Fibroblast of lung (primary cell): ENCODE data around the gene NLRP4.

Experiments used
- EZH2 ChIP-seq: IDR thresholded peaks from 2 replicates; pipeline ENCODE4 v1.5.1; 2012; ENCODE audit warnings: low read length, control low read depth, mild to moderate bottlenecking; ENCODE audit errors: missing control alignments
- TF ChIP-seq, protein P1 (sequence below), 2 donors: IDR thresholded peaks in 1 of 2; conservative IDR thresholded peaks in 1 of 2; 1 replicate in 1 of 2; 2 replicates in 1 of 2; pipeline ENCODE4 v1.5.1; 2011 to 2012; ENCODE audit warnings: low read length in 2 of 2, control low read depth in 1 of 2, inconsistent platforms in 1 of 2, low read depth in 1 of 2, mild to moderate bottlenecking in 1 of 2

DNA sequence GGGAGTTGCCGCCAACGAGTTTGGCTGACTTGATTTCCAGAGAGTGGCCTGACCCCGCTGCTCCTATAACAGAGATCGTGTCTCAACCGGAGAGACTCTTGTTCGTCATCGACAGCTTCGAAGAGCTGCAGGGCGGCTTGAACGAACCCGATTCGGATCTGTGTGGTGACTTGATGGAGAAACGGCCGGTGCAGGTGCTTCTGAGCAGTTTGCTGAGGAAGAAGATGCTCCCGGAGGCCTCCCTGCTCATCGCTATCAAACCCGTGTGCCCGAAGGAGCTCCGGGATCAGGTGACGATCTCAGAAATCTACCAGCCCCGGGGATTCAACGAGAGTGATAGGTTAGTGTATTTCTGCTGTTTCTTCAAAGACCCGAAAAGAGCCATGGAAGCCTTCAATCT lies 21.6 kb downstream of the NLRP4 start:
- TF ChIP-seq, protein P1, sequence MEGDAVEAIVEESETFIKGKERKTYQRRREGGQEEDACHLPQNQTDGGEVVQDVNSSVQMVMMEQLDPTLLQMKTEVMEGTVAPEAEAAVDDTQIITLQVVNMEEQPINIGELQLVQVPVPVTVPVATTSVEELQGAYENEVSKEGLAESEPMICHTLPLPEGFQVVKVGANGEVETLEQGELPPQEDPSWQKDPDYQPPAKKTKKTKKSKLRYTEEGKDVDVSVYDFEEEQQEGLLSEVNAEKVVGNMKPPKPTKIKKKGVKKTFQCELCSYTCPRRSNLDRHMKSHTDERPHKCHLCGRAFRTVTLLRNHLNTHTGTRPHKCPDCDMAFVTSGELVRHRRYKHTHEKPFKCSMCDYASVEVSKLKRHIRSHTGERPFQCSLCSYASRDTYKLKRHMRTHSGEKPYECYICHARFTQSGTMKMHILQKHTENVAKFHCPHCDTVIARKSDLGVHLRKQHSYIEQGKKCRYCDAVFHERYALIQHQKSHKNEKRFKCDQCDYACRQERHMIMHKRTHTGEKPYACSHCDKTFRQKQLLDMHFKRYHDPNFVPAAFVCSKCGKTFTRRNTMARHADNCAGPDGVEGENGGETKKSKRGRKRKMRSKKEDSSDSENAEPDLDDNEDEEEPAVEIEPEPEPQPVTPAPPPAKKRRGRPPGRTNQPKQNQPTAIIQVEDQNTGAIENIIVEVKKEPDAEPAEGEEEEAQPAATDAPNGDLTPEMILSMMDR (conservative IDR thresholded peaks at IDR 0.05 in 1 of 2, IDR thresholded peaks at IDR 0.05 in 1 of 2; ENCODE audit: low read depth in 1 of 2, low read length in 2 of 2): no peak
- no peak for TF ChIP-seq EZH2
